ENCODE measurements around the gene MIEN1. TPM values are rescaled to one million over a fixed set of nuclear protein-coding genes. Genes with fewer than 3 reads are reported as not detected.

Gene MIEN1
- total and polyA plus RNA-seq, 2 of the 13 experiments (the other 11 are each of a cell fraction or from before 2014, with no cell fraction given), result 40.6 to 56.6 TPM

DNA sequence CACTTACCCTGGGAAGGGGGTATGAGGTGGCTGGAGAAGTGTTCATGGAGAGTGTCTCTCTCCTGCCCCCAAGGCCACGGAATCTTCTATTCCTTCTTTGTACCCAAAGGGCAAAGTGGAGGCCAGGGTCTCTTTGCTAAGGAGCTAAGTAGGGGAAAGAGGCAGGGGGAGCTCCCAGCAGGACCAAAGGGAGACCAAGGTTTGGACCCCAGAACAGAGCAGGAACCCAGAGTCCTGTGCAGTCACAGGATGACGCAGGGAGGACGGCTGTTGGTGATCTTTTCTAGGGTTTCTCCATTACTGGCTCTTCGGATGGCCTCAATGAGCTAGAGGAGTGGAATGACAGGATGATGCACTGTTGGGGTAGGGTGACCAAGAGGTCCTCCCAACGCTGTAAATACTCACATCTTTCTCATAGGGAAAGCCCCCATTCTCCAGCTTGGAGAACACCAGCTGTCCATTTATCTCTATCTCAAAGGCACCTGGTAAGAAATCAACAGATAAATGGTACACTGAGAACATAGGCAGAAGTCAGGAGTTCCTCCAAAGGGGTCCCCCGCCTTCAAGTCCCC lies 966 bp downstream of the MIEN1 start:
- in situ Hi-C loops (cut with HindIII; ENCODE audit: extremely low pct_ligation_motif_present, low pct_unique_long_range_greater_than_20kb), result no loop called here
- Histone ChIP-seq H3K27ac (ENCODE audit: extremely low read length, insufficient read depth, low read length) (peak overlapping the region; percentile 65), H3K79me2 (ENCODE audit: insufficient read depth, low read length) (peaks cover 4% of the 10 kb centered on the region), H3K4me2 (ENCODE audit: low read depth, low read length) (peak overlapping the region; percentile 94), H3K27me3 (ENCODE audit: control insufficient read depth in 1 of 2, insufficient read depth in 2 of 2, low read length in 2 of 2) (no peaks in the 10 kb centered on the region), H3K4me3 (replicated peaks in 1 of 3; ENCODE audit: insufficient read depth in 1 of 3, low read depth in 2 of 3, low read length in 3 of 3) (peak overlapping the region; percentile 68 to 81 (median 74)), H3K36me3 (replicated peaks in 1 of 2; ENCODE audit: control insufficient read depth in 1 of 2, insufficient read depth in 2 of 2, low read length in 2 of 2) (peaks cover 16 to 44% of the 10 kb centered on the region in 2 experiments; a peak in 4 of 5 replicates), H3K9ac (ENCODE audit: insufficient read depth, low read depth, low read length) (peak overlapping the region; percentile 84), H2AFZ (ENCODE audit: low read length) (no peak overlapping the region), H3K9me3 (ENCODE audit: low read length) (no peaks in the 10 kb centered on the region), H3K4me1 (ENCODE audit: insufficient read depth, low read length) (peaks cover 19% of the 10 kb centered on the region), H4K20me1 (ENCODE audit: insufficient read depth, low read length) (no peaks in the 10 kb centered on the region)
- ChIA-PET POLR2A (interaction anchor here (0.6 to 4.0 kb wide), 23 partner anchors 8 to 469 kb away, joined by 3 to 70 read pairs (median 4); partner anchors contain the start of genes ERBB2, GRB7, LRRC3C and ORMDL3), CTCF (ENCODE audit: low intra/inter-chr PET ratio, low total read pairs) (interaction anchor here (1.1 to 3.1 kb wide), 4 partner anchors 21 to 107 kb away, joined by 4 to 29 read pairs (median 12); no protein-coding TSS in a partner anchor)
- 81% methylated on average over 6 of the region's 6 CpGs for WGBS (ENCODE audit: low lambda C conversion rate)
- FAIRE-seq, result no peak
- no TSS peak for BruUV-seq (replicated peaks)
- intact Hi-C loops (cut with micrococcal nuclease; ENCODE audit: unreplicated experiment), result no loop called here
- no peak for ATAC-seq
- no peak for DNase-seq (ENCODE audit: low spot score)
- TF ChIP-seq DMAP1 (CRISPR knock-in tag; IDR thresholded peaks at IDR 0.05), result no peak
- TF ChIP-seq ZNF83 (CRISPR knock-in tag; IDR thresholded peaks at IDR 0.05; ENCODE audit: borderline replicate concordance), result no peak
- TF ChIP-seq PCBP2 (optimal IDR thresholded peaks at IDR 0.05; ENCODE audit: low read depth, low read length, poor library complexity, severe bottlenecking), result no peak
- TF ChIP-seq, protein P1, sequence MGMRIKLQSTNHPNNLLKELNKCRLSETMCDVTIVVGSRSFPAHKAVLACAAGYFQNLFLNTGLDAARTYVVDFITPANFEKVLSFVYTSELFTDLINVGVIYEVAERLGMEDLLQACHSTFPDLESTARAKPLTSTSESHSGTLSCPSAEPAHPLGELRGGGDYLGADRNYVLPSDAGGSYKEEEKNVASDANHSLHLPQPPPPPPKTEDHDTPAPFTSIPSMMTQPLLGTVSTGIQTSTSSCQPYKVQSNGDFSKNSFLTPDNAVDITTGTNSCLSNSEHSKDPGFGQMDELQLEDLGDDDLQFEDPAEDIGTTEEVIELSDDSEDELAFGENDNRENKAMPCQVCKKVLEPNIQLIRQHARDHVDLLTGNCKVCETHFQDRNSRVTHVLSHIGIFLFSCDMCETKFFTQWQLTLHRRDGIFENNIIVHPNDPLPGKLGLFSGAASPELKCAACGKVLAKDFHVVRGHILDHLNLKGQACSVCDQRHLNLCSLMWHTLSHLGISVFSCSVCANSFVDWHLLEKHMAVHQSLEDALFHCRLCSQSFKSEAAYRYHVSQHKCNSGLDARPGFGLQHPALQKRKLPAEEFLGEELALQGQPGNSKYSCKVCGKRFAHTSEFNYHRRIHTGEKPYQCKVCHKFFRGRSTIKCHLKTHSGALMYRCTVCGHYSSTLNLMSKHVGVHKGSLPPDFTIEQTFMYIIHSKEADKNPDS (CRISPR knock-in tag; IDR thresholded peaks at IDR 0.05), result no peak
- peak; percentile 24 to 45; a peak in 1 of 4 replicates for TF ChIP-seq POLR2A (IDR thresholded peaks at IDR 0.05; ENCODE audit: insufficient read depth in 1 of 2, low read depth in 2 of 2, low read length in 2 of 2)
- no peak for TF ChIP-seq ZNF160 (CRISPR knock-in tag; IDR thresholded peaks at IDR 0.05)
- no peak for TF ChIP-seq ZNF569 (CRISPR knock-in tag; IDR thresholded peaks at IDR 0.05; ENCODE audit: borderline replicate concordance)
- TF ChIP-seq, protein P2, sequence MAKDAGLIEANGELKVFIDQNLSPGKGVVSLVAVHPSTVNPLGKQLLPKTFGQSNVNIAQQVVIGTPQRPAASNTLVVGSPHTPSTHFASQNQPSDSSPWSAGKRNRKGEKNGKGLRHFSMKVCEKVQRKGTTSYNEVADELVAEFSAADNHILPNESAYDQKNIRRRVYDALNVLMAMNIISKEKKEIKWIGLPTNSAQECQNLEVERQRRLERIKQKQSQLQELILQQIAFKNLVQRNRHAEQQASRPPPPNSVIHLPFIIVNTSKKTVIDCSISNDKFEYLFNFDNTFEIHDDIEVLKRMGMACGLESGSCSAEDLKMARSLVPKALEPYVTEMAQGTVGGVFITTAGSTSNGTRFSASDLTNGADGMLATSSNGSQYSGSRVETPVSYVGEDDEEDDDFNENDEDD (CRISPR knock-in tag; IDR thresholded peaks at IDR 0.05; ENCODE audit: borderline replicate concordance), result no peak
- TF ChIP-seq NR2F6 (IDR thresholded peaks at IDR 0.05), result no peak
- no peak for TF ChIP-seq NR2F6 (CRISPR knock-in tag; IDR thresholded peaks at IDR 0.05)
- TF ChIP-seq POLR2G (IDR thresholded peaks at IDR 0.05; ENCODE audit: low read depth, low read length), result 0 out of 2 replicates have a peak, but pooled peaks have one; percentile 5
- TF ChIP-seq HNF4A (CRISPR knock-in tag; IDR thresholded peaks at IDR 0.05), result no peak
- TF ChIP-seq, protein P3, sequence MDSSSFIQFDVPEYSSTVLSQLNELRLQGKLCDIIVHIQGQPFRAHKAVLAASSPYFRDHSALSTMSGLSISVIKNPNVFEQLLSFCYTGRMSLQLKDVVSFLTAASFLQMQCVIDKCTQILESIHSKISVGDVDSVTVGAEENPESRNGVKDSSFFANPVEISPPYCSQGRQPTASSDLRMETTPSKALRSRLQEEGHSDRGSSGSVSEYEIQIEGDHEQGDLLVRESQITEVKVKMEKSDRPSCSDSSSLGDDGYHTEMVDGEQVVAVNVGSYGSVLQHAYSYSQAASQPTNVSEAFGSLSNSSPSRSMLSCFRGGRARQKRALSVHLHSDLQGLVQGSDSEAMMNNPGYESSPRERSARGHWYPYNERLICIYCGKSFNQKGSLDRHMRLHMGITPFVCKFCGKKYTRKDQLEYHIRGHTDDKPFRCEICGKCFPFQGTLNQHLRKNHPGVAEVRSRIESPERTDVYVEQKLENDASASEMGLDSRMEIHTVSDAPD (CRISPR knock-in tag; IDR thresholded peaks at IDR 0.05), result no peak
- TF ChIP-seq GATA4 (IDR thresholded peaks at IDR 0.05; ENCODE audit: borderline replicate concordance, low read depth), result no peak
- no peak for TF ChIP-seq ZNF367 (CRISPR knock-in tag; IDR thresholded peaks at IDR 0.05; ENCODE audit: borderline replicate concordance)

Measured in HepG2 (cell line).